SW480 (cell line): ENCODE data around the gene STK16.

Source experiments
- DNase-seq: peaks from one replicate; pipeline ENCODE4 v3.0.0-alpha.2; 2016; ENCODE audit warnings: low spot score

Gene STK16

GRCh38 chr2:219289195-219289536 is 43.9 kb downstream of the STK16 start:
- DNase-seq, result no peak

- DNase-seq, result no peak
Observed at GRCh38 chr2:219289537-219290361, 44.5 kb downstream of the STK16 start.

- no peak for DNase-seq
Observed at GRCh38 chr2:219290381-219291171, 45.3 kb downstream of the STK16 start.

- no peak for DNase-seq
Observed at GRCh38 chr2:219291394-219291793, 46.1 kb downstream of the STK16 start.

- DNase-seq, result no peak
Observed at GRCh38 chr2:219291910-219292490, 46.7 kb downstream of the STK16 start.

GRCh38 chr2:219292616-219293015 is 47.3 kb downstream of the STK16 start:
- DNase-seq, result no peak

GRCh38 chr2:219293736-219294231 is 48.5 kb downstream of the STK16 start:
- no peak for DNase-seq

GRCh38 chr2:219294356-219295351 is 49.4 kb downstream of the STK16 start:
- DNase-seq, result peak; percentile 86

GRCh38 chr2:219296142-219296541 is 50.9 kb downstream of the STK16 start:
- DNase-seq, result no peak

- DNase-seq, result peak; percentile 30
Observed at GRCh38 chr2:219296631-219297391, 51.5 kb downstream of the STK16 start.

GRCh38 chr2:219297766-219298456 is 52.6 kb downstream of the STK16 start:
- no peak for DNase-seq

GRCh38 chr2:219298759-219299371 is 53.6 kb downstream of the STK16 start:
- DNase-seq, result peak; percentile 58

GRCh38 chr2:219299372-219299760 is 54.1 kb downstream of the STK16 start:
- no peak for DNase-seq
